ENCODE data around the gene GALNTL6.

DNA sequence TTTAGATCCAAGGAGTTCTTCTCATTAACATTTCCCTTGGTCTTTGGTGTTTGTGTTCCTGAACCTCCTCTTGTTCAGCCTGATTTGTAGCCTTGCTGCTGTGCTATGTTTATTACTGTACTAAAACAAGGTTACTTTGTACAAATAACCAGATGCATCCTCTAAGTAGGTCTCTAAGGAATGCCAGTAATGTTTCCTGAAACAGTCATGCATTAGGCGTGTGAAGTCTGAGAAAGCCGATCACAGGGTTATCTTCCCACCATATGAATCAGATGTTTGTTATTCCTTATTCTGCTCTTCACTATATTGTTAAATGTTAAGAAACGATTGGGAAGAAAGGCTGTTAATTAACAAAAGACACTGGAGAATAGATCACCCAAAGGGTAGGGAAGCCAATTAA lies 66.9 kb downstream of the GALNTL6 start:
- TF ChIP-seq POLR2A (IDR thresholded peaks at IDR 0.05) = no peak
- TF ChIP-seq CTCF (IDR thresholded peaks at IDR 0.05) = no peak

Measured in suprapubic skin (tissue), 3 donors.